Body of pancreas (tissue), 4 donors: ENCODE data around the gene TPK1.

Source experiments
- CTCF ChIP-seq, 7 experiments: fragments of 450-650 bp in 4 of 7; fragments of 200-600 bp in 3 of 7; sonication (generic) in 3 of 7; IDR thresholded peaks; one replicate each; pipeline ENCODE4 v1.5.1; 2016 to 2019; ENCODE audit warnings: antibody characterized with exemption in 7 of 7
- POLR2A ChIP-seq, 3 donors: fragments of 450-650 bp; IDR thresholded peaks; one replicate each; pipeline ENCODE4 v1.6.1; 2016; ENCODE audit warnings: antibody characterized with exemption in 3 of 3, mild to moderate bottlenecking in 2 of 3

- TF ChIP-seq CTCF (IDR thresholded peaks at IDR 0.05) (no peak), POLR2A (IDR thresholded peaks at IDR 0.05) (no peak)
Measured at GRCh38 chr7:144473908-144474307, 361.9 kb downstream of the TPK1 start.
